H1 (cell line): ENCODE measurements around the gene WDR93. TPM values are rescaled to one million over a fixed set of nuclear protein-coding genes. Genes with fewer than 3 reads are reported as not detected.

ENCODE experiments used
- CTCF ChIA-PET: fragments of 300-600 bp; sonication (Branson Sonifier 250); formaldehyde crosslinking; loops from one replicate; lab custom pipeline; 2021; ENCODE audit not compliant: partially characterized antibody; lab: Charles Lee
- POLR2A ChIA-PET: fragments of 300-600 bp; sonication (Branson Sonifier 250); formaldehyde crosslinking; loops from one replicate; lab custom pipeline; 2021; ENCODE audit warnings: inconsistent platforms; ENCODE audit not compliant: partially characterized antibody; lab: Charles Lee
- DNase-seq, 2 experiments: peaks; one replicate each; pipeline versions ENCODE4 v3.0.0 to v3.0.0-alpha.2; 2010 to 2022; ENCODE audit warnings: low spot score in 2 of 2, low read depth in 1 of 2, mixed read lengths in 1 of 2
- FAIRE-seq: peaks from 2 replicates; lab custom pipeline; 2011; peaks lifted over from hg19 to GRCh38; lab: Jason Lieb, UNC
- H2AFZ ChIP-seq: 2 replicates; pipeline ENCODE4 v1.8.1; 2012; ENCODE audit warnings: low read length, inconsistent platforms
- H2AK5ac ChIP-seq: 2 replicates; pipeline ENCODE4 v1.6.1; 2013; ENCODE audit warnings: low read depth, low read length
- H2BK120ac ChIP-seq: replicated peaks from 2 replicates; pipeline ENCODE3; 2013; ENCODE audit warnings: low read depth, low read length, inconsistent platforms
- H2BK12ac ChIP-seq: 2 replicates; pipeline ENCODE4 v1.6.1; 2013; ENCODE audit warnings: low read depth, low read length
- H2BK15ac ChIP-seq: 2 replicates; pipeline ENCODE4 v1.6.1; 2013; ENCODE audit warnings: low read length
- H2BK20ac ChIP-seq: 2 replicates; pipeline ENCODE4 v1.6.1; 2013; ENCODE audit warnings: low read length
- H2BK5ac ChIP-seq: 2 replicates; pipeline ENCODE4 v1.6.1; 2013; ENCODE audit warnings: low read depth, low read length
- H3K14ac ChIP-seq: 2 replicates; pipeline ENCODE4 v1.6.1; 2013; ENCODE audit warnings: inconsistent platforms; ENCODE audit not compliant: insufficient read length
- H3K18ac ChIP-seq: 2 replicates; pipeline ENCODE4 v1.6.1; 2013; ENCODE audit warnings: low read length; ENCODE audit errors: extremely low read depth
- H3K23ac ChIP-seq: 2 replicates; pipeline ENCODE4 v1.6.1; 2013; ENCODE audit warnings: inconsistent platforms; ENCODE audit not compliant: insufficient read length
- H3K23me2 ChIP-seq: 2 replicates; pipeline ENCODE4 v1.6.1; 2013; ENCODE audit warnings: low read depth, low read length
- H3K27ac ChIP-seq: 2 replicates; pipeline ENCODE4 v1.6.1; 2011; ENCODE audit warnings: low read depth, low read length, inconsistent platforms
- H3K27me3 ChIP-seq, 4 experiments: replicated peaks in 1 of 4; 1 replicate in 1 of 4; 2 replicates in 3 of 4; pipeline versions ENCODE4 v1.6.1 to v1.8.1; 2011 to 2013; ENCODE audit warnings: low read length in 3 of 4, mild to moderate bottlenecking in 3 of 4, inconsistent platforms in 2 of 4, mixed read lengths in 2 of 4, moderate library complexity in 1 of 4; ENCODE audit not compliant: control insufficient read depth in 3 of 4, insufficient read depth in 3 of 4; ENCODE audit errors: extremely low read depth in 1 of 4
- H3K36me3 ChIP-seq, 4 experiments: 2 replicates each; pipeline versions ENCODE4 v1.6.1 to v1.8.1; 2011 to 2013; ENCODE audit warnings: mild to moderate bottlenecking in 4 of 4, low read length in 3 of 4, moderate library complexity in 2 of 4, control low read depth in 1 of 4, inconsistent platforms in 1 of 4; ENCODE audit not compliant: insufficient read depth in 4 of 4, control insufficient read depth in 2 of 4
- H3K4ac ChIP-seq: replicated peaks from 2 replicates; pipeline ENCODE3; 2013; ENCODE audit warnings: low read length, low read depth, mixed read lengths, inconsistent platforms; ENCODE audit not compliant: insufficient read length
- H3K4me1 ChIP-seq, 4 experiments: replicated peaks in 1 of 4; 1 replicate in 1 of 4; 2 replicates in 3 of 4; pipeline versions ENCODE4 v1.6.1 to v1.8.1; 2011 to 2013; ENCODE audit warnings: low read length in 3 of 4, inconsistent platforms in 2 of 4, mixed read lengths in 1 of 4; ENCODE audit not compliant: insufficient read depth in 4 of 4, control insufficient read depth in 3 of 4
- H3K4me2 ChIP-seq, 2 experiments: 2 replicates each; pipeline versions ENCODE4 v1.6.1 to v1.8.1; 2011 to 2013; ENCODE audit warnings: low read depth in 2 of 2, low read length in 2 of 2, control low read depth in 1 of 2, inconsistent platforms in 1 of 2, mild to moderate bottlenecking in 1 of 2; ENCODE audit not compliant: insufficient read depth in 1 of 2
- H3K4me3 ChIP-seq, 4 experiments: fragments of 200-600, 300-600 bp in 1 of 4; sonication (generic), shearing (Covaris generic), sonication (Bioruptor Twin) in 1 of 4; 2 replicates each; pipeline versions ENCODE4 v1.5.1 to v1.8.1; 2011 to 2016; ENCODE audit warnings: low read length in 4 of 4, low read depth in 3 of 4, control low read depth in 2 of 4, inconsistent platforms in 2 of 4, mild to moderate bottlenecking in 2 of 4, mixed read lengths in 1 of 4, moderate library complexity in 1 of 4; ENCODE audit not compliant: insufficient read depth in 2 of 4; ENCODE audit errors: extremely low read depth in 1 of 4
- H3K56ac ChIP-seq: replicated peaks from 2 replicates; pipeline ENCODE3; 2013; ENCODE audit warnings: low read depth, mild to moderate bottlenecking, mixed read lengths, low read length, inconsistent platforms; ENCODE audit not compliant: insufficient read length
- H3K79me1 ChIP-seq: 2 replicates; pipeline ENCODE4 v1.6.1; 2013; ENCODE audit warnings: low read depth, low read length, control low read depth
- H3K79me2 ChIP-seq, 2 experiments: 2 replicates each; pipeline versions ENCODE4 v1.6.1 to v1.8.1; 2012 to 2013; ENCODE audit warnings: low read length in 2 of 2, mild to moderate bottlenecking in 2 of 2, inconsistent platforms in 1 of 2; ENCODE audit not compliant: insufficient read depth in 2 of 2, control insufficient read depth in 1 of 2
- H3K9ac ChIP-seq, 4 experiments: replicated peaks in 1 of 4; 1 replicate in 1 of 4; 2 replicates in 3 of 4; pipeline versions ENCODE4 v1.6.1 to v1.8.1; 2011 to 2013; ENCODE audit warnings: low read depth in 3 of 4, low read length in 3 of 4, control low read depth in 2 of 4, mild to moderate bottlenecking in 2 of 4, moderate library complexity in 2 of 4, inconsistent platforms in 1 of 4; ENCODE audit errors: extremely low read depth in 1 of 4
- H3K9me3 ChIP-seq, 2 experiments: 2 replicates each; pipeline versions ENCODE4 v1.6.1 to v1.8.1; 2012 to 2013; ENCODE audit warnings: mild to moderate bottlenecking in 2 of 2, moderate library complexity in 2 of 2, control low read depth in 1 of 2, inconsistent platforms in 1 of 2, low read depth in 1 of 2, low read length in 1 of 2, mixed read lengths in 1 of 2; ENCODE audit not compliant: insufficient read depth in 2 of 2
- H4K20me1 ChIP-seq, 2 experiments: replicated peaks in 1 of 2; 2 replicates each; pipeline versions ENCODE3 to v1.8.1; 2011 to 2013; ENCODE audit warnings: inconsistent platforms in 2 of 2, low read length in 2 of 2, mild to moderate bottlenecking in 1 of 2; ENCODE audit not compliant: insufficient read depth in 2 of 2, control insufficient read depth in 1 of 2
- H4K5ac ChIP-seq: 2 replicates; pipeline ENCODE4 v1.6.1; 2013; ENCODE audit warnings: low read length, low read depth, mixed read lengths, inconsistent platforms; ENCODE audit not compliant: insufficient read length
- H4K8ac ChIP-seq: 2 replicates; pipeline ENCODE4 v1.8.0; 2013; ENCODE audit warnings: mild to moderate bottlenecking, moderate library complexity, low read length, inconsistent platforms; ENCODE audit not compliant: insufficient read depth; ENCODE audit errors: extremely low read depth
- H4K91ac ChIP-seq: replicated peaks from 2 replicates; pipeline ENCODE3; 2013; ENCODE audit warnings: low read length, mixed read lengths, inconsistent platforms; ENCODE audit not compliant: insufficient read length
- ASH2L ChIP-seq: fragments of 200-600, 300-600 bp; sonication (generic); IDR thresholded peaks from one replicate; pipeline ENCODE4 v1.7.1; 2017; ENCODE audit warnings: low read length
- BCL11A ChIP-seq, 2 experiments: IDR thresholded peaks; one replicate each; pipeline ENCODE4 v1.6.1; 2011; ENCODE audit warnings: low read depth in 2 of 2, low read length in 2 of 2, mild to moderate bottlenecking in 2 of 2
- CHD1 ChIP-seq: IDR thresholded peaks from 2 replicates; pipeline ENCODE4 v1.6.1; 2012; ENCODE audit warnings: low read depth, low read length, improper control_type of control experiment
- GABPA ChIP-seq: IDR thresholded peaks from 2 replicates; pipeline ENCODE4 v1.6.1; 2011; ENCODE audit warnings: mild to moderate bottlenecking, low read length, moderate library complexity, borderline replicate concordance; ENCODE audit not compliant: insufficient read depth
- POLR2AphosphoS5 ChIP-seq: IDR thresholded peaks from 2 replicates; pipeline ENCODE4 v1.6.1; 2011; ENCODE audit warnings: low read depth, low read length
- RFX5 ChIP-seq: IDR thresholded peaks from 2 replicates; pipeline ENCODE4 v1.6.1; 2011; ENCODE audit warnings: low read depth, low read length, improper control_type of control experiment, borderline replicate concordance
- RNF2 ChIP-seq: fragments of 200-900, 300-1000 bp; sonication (generic); IDR thresholded peaks from 2 replicates; pipeline ENCODE4 v1.7.1; 2016; ENCODE audit warnings: borderline replicate concordance, low read depth, mild to moderate bottlenecking, antibody characterized with exemption, low read length; ENCODE audit not compliant: poor library complexity, severe bottlenecking; ENCODE audit errors: missing control alignments
- SIN3A ChIP-seq, 2 experiments: IDR thresholded peaks in 1 of 2; conservative IDR thresholded peaks in 1 of 2; 2 replicates each; pipeline ENCODE4 v1.6.1; 2011 to 2012; ENCODE audit warnings: low read length in 2 of 2, improper control_type of control experiment in 1 of 2, low read depth in 1 of 2, mild to moderate bottlenecking in 1 of 2
- TAF7 ChIP-seq: optimal IDR thresholded peaks from 2 replicates; pipeline ENCODE3; 2011; ENCODE audit warnings: low read depth, mild to moderate bottlenecking, inconsistent platforms, low read length, moderate library complexity, borderline replicate concordance
- WGBS, 2 experiments: shearing (Covaris generic) in 1 of 2; methylation state at CpG; one replicate each; pipeline versions ENCODE4 v1.1.6 to v1.1.7; 2013 to 2015; ENCODE audit warnings: low lambda C conversion rate in 2 of 2, mixed read lengths in 2 of 2, inconsistent platforms in 1 of 2, low coverage in 1 of 2, missing lambda C conversion rate in 1 of 2; ENCODE audit not compliant: insufficient replicate concordance in 2 of 2, insufficient coverage in 1 of 2, insufficient read length in 1 of 2; ENCODE audit errors: extremely low coverage in 1 of 2, missing lambda C conversion rate in 1 of 2; 5-methylcytosine and 5-hydroxymethylcytosine counted together
- polyA plus RNA-seq, 7 experiments: library from polyadenylated mRNA; depleted of rRNA in 3 of 7; stranded (reverse) in 5 of 7; unstranded in 2 of 7; fragments of >200 nt in 5 of 7; fragments of 200-250 nt in 2 of 7; gene quantifications; 1 replicate in 5 of 7; 2 replicates in 1 of 7; 4 replicates in 1 of 7; pipeline versions ENCODE4 v1.2.1 to v1.2.3, GENCODE V29; 2011 to 2013; ENCODE audit warnings: missing spikeins in 2 of 7, mixed read lengths in 2 of 7
- total RNA-seq: library from RNA; stranded (reverse); fragmentation: NEBNext Ultra II Directional; extraction: Animal tissue kit (Norgen Biotek cat#: 25700); gene quantifications from 2 replicates; pipeline ENCODE4 v1.2.1, GENCODE V29; 2021

WDR93 gene
- total and polyA plus RNA-seq, 2 of the 8 experiments (the other 6 are each of a cell fraction or from before 2014, with no cell fraction given): 0.03 TPM; not detected in 1

GRCh38 chr15:89666858-89667705, 23.5 kb upstream of the WDR93 start:
- Histone ChIP-seq H4K8ac (no peak overlapping the region), H4K91ac (no peak overlapping the region), H3K56ac (no peak overlapping the region), H2AFZ (no peak overlapping the region), H2BK20ac (no peak overlapping the region), H2BK12ac (no peak overlapping the region), H2BK15ac (no peak overlapping the region), H2BK120ac (no peak overlapping the region), H4K5ac (no peak overlapping the region), H3K79me1 (no peaks in the 10 kb centered on the region), H3K23me2 (no peaks in the 10 kb centered on the region; the same call in 1 of the 2 replicates), H3K4ac (no peak overlapping the region), H3K4me2 (no peak overlapping the region; a peak in 1 of 4 replicates), H3K23ac (no peak overlapping the region), H2BK5ac (no peak overlapping the region), H3K36me3 (no peaks in the 10 kb centered on the region), H3K79me2 (no peaks in the 10 kb centered on the region), H3K4me3 (no peak overlapping the region), H4K20me1 (no peaks in the 10 kb centered on the region), H3K4me1 (peaks cover 0 to 11% (median 7%) of the 10 kb centered on the region in 4 experiments; a peak in 6 of 7 replicates), H2AK5ac (no peak overlapping the region), H3K9ac (no peak overlapping the region), H3K27me3 (peaks cover 0 to 20% (median 12%) of the 10 kb centered on the region in 4 experiments; a peak in 5 of 7 replicates), H3K14ac (no peak overlapping the region), H3K27ac (no peak overlapping the region), H3K9me3 (no peaks in the 10 kb centered on the region), H3K18ac (no peak overlapping the region)
- ChIA-PET POLR2A (interaction anchor here (1.1 kb wide), 1 partner anchor 19 kb away, joined by 3 read pairs; no protein-coding TSS in a partner anchor), CTCF (interaction anchor here (1.2 kb wide), 1 partner anchor 208 kb away, joined by 3 read pairs; no protein-coding TSS in a partner anchor)
- DNase-seq (no peak), FAIRE-seq (no peak)
- WGBS, 2 experiments: 80% methylated on average over 10 of the region's 13 CpGs; no CpG with 5 or more reads in 1 of the 2 experiments
- TF ChIP-seq SIN3A (conservative IDR thresholded peaks at IDR 0.05 in 1 of 2, IDR thresholded peaks at IDR 0.05 in 1 of 2; ENCODE audit: low read depth in 1 of 2, low read length in 2 of 2) (no peak), ASH2L (no peak), GABPA (no peak), RNF2 (no peak), RFX5 (no peak), TAF7 (no peak), BCL11A (IDR thresholded peaks at IDR 0.05; ENCODE audit: low read depth in 2 of 2, low read length in 2 of 2) (no peak), POLR2AphosphoS5 (no peak), CHD1 (no peak)
